Measurements from ENCODE around the gene REC8. TPM values are rescaled to one million over a fixed set of nuclear protein-coding genes. Genes with fewer than 3 reads are reported as not detected.

The REC8 gene
- 10 to 100 TPM in 1 of 2 donors, 1 to 10 TPM in 1; 5.6 to 25.4 TPM for total RNA-seq

DNA sequence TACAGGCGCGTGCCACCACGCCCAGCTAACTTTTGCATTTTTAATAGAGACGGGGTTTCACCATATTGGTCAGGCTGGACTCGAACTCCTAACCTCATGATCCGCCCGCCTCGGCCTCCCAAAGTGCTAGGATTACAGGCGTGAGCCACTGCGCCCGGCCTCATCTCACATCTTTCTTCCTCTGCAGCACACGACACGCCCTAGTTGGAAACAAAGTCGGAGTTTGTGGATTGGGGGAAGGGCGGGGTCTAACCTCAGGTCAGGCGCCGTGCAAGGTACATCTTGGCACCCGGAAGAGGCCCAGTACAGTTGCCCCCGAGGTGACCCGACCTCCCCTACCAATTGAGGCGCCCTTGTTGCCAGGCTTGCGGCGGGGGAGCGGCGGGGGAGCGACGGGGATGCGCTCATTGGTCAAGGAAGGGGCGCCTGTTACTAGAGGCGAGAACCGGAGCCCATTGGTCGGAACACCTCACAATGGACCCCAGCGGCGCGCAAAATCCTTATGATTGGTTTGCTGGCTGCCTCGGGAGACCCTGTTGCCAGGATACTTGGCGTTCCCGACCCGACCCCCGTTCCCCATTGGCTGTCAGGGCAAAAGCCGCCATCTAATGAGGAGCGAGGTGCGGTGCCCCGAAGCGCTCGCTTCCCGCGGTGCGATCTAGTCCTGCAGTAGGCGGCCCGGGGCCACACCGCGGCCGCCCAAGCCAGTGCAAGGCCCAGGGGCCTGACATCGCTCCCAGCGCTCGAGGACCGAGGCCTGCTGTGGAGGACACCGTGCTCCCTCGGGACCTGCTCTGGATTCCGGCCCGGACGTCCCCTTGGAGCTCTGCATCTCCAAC lies at the start of gene REC8:
TSS of gene REC8 (plus strand) at position 659 of the 839 bp plus-strand sequence. CDS start 473 bp downstream, outside the sequence.
- WGBS: 8% methylated on average over 62 of the region's 63 CpGs
- Histone ChIP-seq H3K27ac (peak within 1 kb of the TSS in 1 of 2 donors; percentile 19), H3K4me1 (replicated peaks) (no peaks in the 10 kb centered on the region), H3K27me3 (replicated peaks; ENCODE audit: insufficient read depth) (no peaks in the 10 kb centered on the region), H3K9me3 (no peaks in the 10 kb centered on the region), H3K4me3 (peak within 1 kb of the TSS; percentile 16 to 29), H3K36me3 (peaks cover 0 to 11% of the 10 kb centered on the region in 2 donors)
- peak; percentile 70 for DNase-seq (ENCODE audit: low spot score)
- TF ChIP-seq POLR2AphosphoS5 (IDR thresholded peaks at IDR 0.05) (peak; percentile 35), POLR2A (IDR thresholded peaks at IDR 0.05) (peak; percentile 8), CTCF (IDR thresholded peaks at IDR 0.05) (peak in 1 of 4 experiments; percentile 6)
- intact Hi-C loops (cut with DNase I): no loop called here

DNA sequence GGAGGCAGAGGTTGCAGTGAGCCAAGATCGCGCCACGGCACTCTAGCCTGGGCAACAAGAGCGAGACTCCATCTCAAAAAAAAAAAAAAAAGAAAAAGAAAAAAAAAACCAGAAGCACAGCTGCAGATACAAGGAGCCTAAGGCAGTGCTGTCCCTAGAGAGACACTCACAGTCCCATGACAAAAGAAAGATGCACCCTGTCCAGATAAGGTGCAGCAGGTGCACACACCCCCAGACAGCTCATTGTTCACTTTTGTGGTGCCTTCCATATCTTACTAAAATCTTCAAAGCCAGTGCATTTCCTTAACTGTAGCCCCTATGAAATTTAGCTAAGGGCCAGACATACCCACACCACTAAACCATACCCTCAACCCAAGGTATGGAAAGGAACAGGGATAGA lies 49.5 kb upstream of the REC8 start:
- H3K4me3 ChIP-seq: no peak overlapping the region

GRCh38 chr14:24122898-24123297 lies 49.0 kb upstream of the REC8 start:
- 91% methylated on average over 8 of the region's 8 CpGs for whole genome bisulfite sequencing
- intact Hi-C loops (cut with DNase I): no loop called here
- Histone ChIP-seq H3K4me1 (replicated peaks) (no peaks in the 10 kb centered on the region), H3K27ac (no peak overlapping the region), H3K36me3 (peaks cover 16 to 44% of the 10 kb centered on the region in 2 donors), H3K4me3 (no peak overlapping the region), H3K9me3 (no peaks in the 10 kb centered on the region), H3K27me3 (replicated peaks; ENCODE audit: insufficient read depth) (no peaks in the 10 kb centered on the region)
- TF ChIP-seq CTCF (IDR thresholded peaks at IDR 0.05) (no peak), POLR2AphosphoS5 (IDR thresholded peaks at IDR 0.05) (no peak), POLR2A (IDR thresholded peaks at IDR 0.05) (no peak)
- no peak for DNase-seq (ENCODE audit: low spot score)

More for the DNA sequence above, 49.5 kb upstream of the REC8 start:
- intact Hi-C loops (cut with DNase I): no loop called here
- Histone ChIP-seq H3K27ac (no peak overlapping the region), H3K9me3 (no peaks in the 10 kb centered on the region), H3K4me1 (replicated peaks) (no peaks in the 10 kb centered on the region), H3K36me3 (peaks cover 16 to 44% of the 10 kb centered on the region in 2 donors), H3K27me3 (replicated peaks; ENCODE audit: insufficient read depth) (no peaks in the 10 kb centered on the region)
- WGBS: 87% methylated on average over 4 of the region's 4 CpGs
- TF ChIP-seq CTCF (IDR thresholded peaks at IDR 0.05) (no peak), POLR2A (IDR thresholded peaks at IDR 0.05) (no peak), POLR2AphosphoS5 (IDR thresholded peaks at IDR 0.05) (no peak)
- DNase-seq (ENCODE audit: low spot score): no peak

- no peaks in the 10 kb centered on the region for H3K27me3 ChIP-seq (replicated peaks; ENCODE audit: insufficient read depth)
- TF ChIP-seq POLR2AphosphoS5 (IDR thresholded peaks at IDR 0.05): no peak
- no peak for TF ChIP-seq CTCF (IDR thresholded peaks at IDR 0.05)
- TF ChIP-seq POLR2A (IDR thresholded peaks at IDR 0.05): no peak
- H3K27ac ChIP-seq: no peak overlapping the region
- intact Hi-C loops (cut with DNase I): no loop called here
- 78% methylated on average over 9 of the region's 9 CpGs for WGBS
- peaks cover 13 to 40% of the 10 kb centered on the region in 2 donors for H3K36me3 ChIP-seq
- no peak for DNase-seq (ENCODE audit: low spot score)
- H3K4me3 ChIP-seq: no peak overlapping the region
- no peaks in the 10 kb centered on the region for H3K9me3 ChIP-seq
- H3K4me1 ChIP-seq (replicated peaks): no peaks in the 10 kb centered on the region
Measured at GRCh38 chr14:24123424-24124417, 48.2 kb upstream of the REC8 start.

Data from prostate gland (tissue), 2 donors.